ENCODE results near the gene FUT8.

FUT8 gene

DNA sequence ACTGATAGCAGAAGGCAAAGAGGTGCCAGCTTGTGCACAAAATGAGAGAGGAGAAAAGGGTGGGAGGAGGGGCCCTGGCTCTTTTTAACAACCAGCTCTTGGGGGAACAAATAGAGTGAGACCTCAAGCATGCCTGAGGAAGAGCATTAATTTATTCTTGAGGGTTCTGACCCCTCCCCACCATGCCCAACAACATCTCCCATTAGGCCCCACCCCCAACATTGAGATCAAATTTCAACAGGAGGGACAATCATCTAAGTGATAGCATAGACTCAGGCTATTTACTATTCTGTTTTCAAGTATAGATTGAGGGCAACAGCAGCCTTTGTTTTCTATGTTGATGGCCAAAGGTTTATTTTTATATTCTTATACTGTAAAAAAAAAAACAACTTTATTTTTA, 59.7 kb downstream of the FUT8 start:
- Histone ChIP-seq H3K27me3 (ENCODE audit: insufficient read depth, low read depth) (no peaks in the 10 kb centered on the region), H3K79me2 (ENCODE audit: insufficient read depth, low read depth) (no peaks in the 10 kb centered on the region), H3K4me3 (IDR thresholded peaks at IDR 0.05; ENCODE audit: insufficient read depth, low read depth, low read length) (no peak overlapping the region), H2AFZ (ENCODE audit: low read depth) (no peak overlapping the region), H3K36me3 (ENCODE audit: insufficient read depth) (no peaks in the 10 kb centered on the region), H3K4me2 (no peak overlapping the region), H3K27ac (no peak overlapping the region), H4K20me1 (ENCODE audit: insufficient read depth) (no peaks in the 10 kb centered on the region), H3K9ac (no peak overlapping the region), H3K4me1 (ENCODE audit: low read depth, poor library complexity, severe bottlenecking) (peaks cover 6% of the 10 kb centered on the region)
- TF ChIP-seq CTCF (conservative IDR thresholded peaks at IDR 0.05; ENCODE audit: low read depth, low read length), result no peak

- Histone ChIP-seq H3K9ac (no peak overlapping the region), H3K4me2 (no peak overlapping the region), H2AFZ (ENCODE audit: low read depth) (no peak overlapping the region), H3K27me3 (ENCODE audit: insufficient read depth, low read depth) (no peaks in the 10 kb centered on the region), H3K4me3 (IDR thresholded peaks at IDR 0.05; ENCODE audit: insufficient read depth, low read depth, low read length) (no peak overlapping the region), H3K4me1 (ENCODE audit: low read depth, poor library complexity, severe bottlenecking) (peaks cover 18% of the 10 kb centered on the region), H3K79me2 (ENCODE audit: insufficient read depth, low read depth) (no peaks in the 10 kb centered on the region), H3K27ac (no peak overlapping the region), H4K20me1 (ENCODE audit: insufficient read depth) (no peaks in the 10 kb centered on the region), H3K36me3 (ENCODE audit: insufficient read depth) (no peaks in the 10 kb centered on the region)
- TF ChIP-seq CTCF (conservative IDR thresholded peaks at IDR 0.05; ENCODE audit: low read depth, low read length), result no peak
Observed at GRCh38 chr14:65476273-65476941, 63.9 kb downstream of the FUT8 start.

GRCh38 chr14:65476942-65477318, 64.4 kb downstream of the FUT8 start:
- no peak for TF ChIP-seq CTCF (conservative IDR thresholded peaks at IDR 0.05; ENCODE audit: low read depth, low read length)
- no peaks in the 10 kb centered on the region for H3K79me2 ChIP-seq (ENCODE audit: insufficient read depth, low read depth)

DNA sequence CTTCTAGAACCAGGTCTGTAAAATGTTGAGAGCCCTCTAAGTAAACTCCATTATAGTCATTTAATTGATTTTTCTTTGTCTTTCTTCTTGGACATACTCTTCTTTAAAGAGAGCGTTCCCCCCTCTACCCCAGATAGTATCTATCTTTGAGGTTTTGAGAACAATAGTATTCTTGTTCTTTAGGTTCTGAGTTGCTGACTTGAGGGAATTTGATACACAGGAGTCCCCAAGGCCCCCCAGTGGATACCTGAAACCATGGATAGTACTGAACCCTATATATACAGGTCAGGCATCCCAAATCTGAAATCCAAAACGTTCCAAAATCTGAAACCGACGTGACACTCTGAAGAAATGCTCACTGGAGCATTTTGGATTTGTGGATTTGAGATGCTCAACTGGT, 65.5 kb downstream of the FUT8 start:
- Histone ChIP-seq H2AFZ (ENCODE audit: low read depth) (no peak overlapping the region), H3K27ac (no peak overlapping the region), H3K79me2 (ENCODE audit: insufficient read depth, low read depth) (no peaks in the 10 kb centered on the region), H3K36me3 (ENCODE audit: insufficient read depth) (no peaks in the 10 kb centered on the region), H3K4me3 (IDR thresholded peaks at IDR 0.05; ENCODE audit: insufficient read depth, low read depth, low read length) (no peak overlapping the region), H4K20me1 (ENCODE audit: insufficient read depth) (no peaks in the 10 kb centered on the region), H3K4me2 (no peak overlapping the region), H3K4me1 (ENCODE audit: low read depth, poor library complexity, severe bottlenecking) (peaks cover 12% of the 10 kb centered on the region), H3K9ac (no peak overlapping the region), H3K27me3 (ENCODE audit: insufficient read depth, low read depth) (no peaks in the 10 kb centered on the region)
- TF ChIP-seq CTCF (conservative IDR thresholded peaks at IDR 0.05; ENCODE audit: low read depth, low read length), result no peak

More at GRCh38 chr14:65476942-65477318, 64.4 kb downstream of the FUT8 start:
- Histone ChIP-seq H4K20me1 (ENCODE audit: insufficient read depth) (no peaks in the 10 kb centered on the region), H3K36me3 (ENCODE audit: insufficient read depth) (no peaks in the 10 kb centered on the region), H3K4me2 (no peak overlapping the region), H3K27ac (no peak overlapping the region), H2AFZ (ENCODE audit: low read depth) (no peak overlapping the region), H3K4me1 (ENCODE audit: low read depth, poor library complexity, severe bottlenecking) (peaks cover 18% of the 10 kb centered on the region), H3K4me3 (IDR thresholded peaks at IDR 0.05; ENCODE audit: insufficient read depth, low read depth, low read length) (no peak overlapping the region), H3K9ac (no peak overlapping the region), H3K27me3 (ENCODE audit: insufficient read depth, low read depth) (no peaks in the 10 kb centered on the region)
